ENCODE results near the gene LINC01488.

Gene LINC01488

GRCh38 chr11:69467646-69468045, 13.8 kb upstream of the LINC01488 start:
- H3K27me3 ChIP-seq (ENCODE audit: control insufficient read depth in 1 of 2, insufficient read depth in 2 of 2, low read length in 2 of 2) = no peaks in the 10 kb centered on the region
- H3K27ac ChIP-seq (ENCODE audit: low read depth, low read length) = no peak overlapping the region
- no peaks in the 10 kb centered on the region for H3K36me3 ChIP-seq (ENCODE audit: insufficient read depth, low read length)
- H3K9me3 ChIP-seq (ENCODE audit: low read length) = no peaks in the 10 kb centered on the region
- H3K4me1 ChIP-seq (ENCODE audit: insufficient read depth, low read length) = peaks cover 8% of the 10 kb centered on the region
- H3K4me3 ChIP-seq (ENCODE audit: low read depth in 1 of 2, low read length in 2 of 2) = no peak overlapping the region
- H3K9ac ChIP-seq (ENCODE audit: low read length) = no peak overlapping the region

- no peak overlapping the region for H3K4me3 ChIP-seq (ENCODE audit: low read depth in 1 of 2, low read length in 2 of 2)
- H3K27me3 ChIP-seq (ENCODE audit: control insufficient read depth in 1 of 2, insufficient read depth in 2 of 2, low read length in 2 of 2) = no peaks in the 10 kb centered on the region
- H3K9me3 ChIP-seq (ENCODE audit: low read length) = peaks cover under 1% of the 10 kb centered on the region
- no peak overlapping the region for H3K9ac ChIP-seq (ENCODE audit: low read length)
- H3K27ac ChIP-seq (ENCODE audit: low read depth, low read length) = no peak overlapping the region
- peaks cover 3% of the 10 kb centered on the region for H3K4me1 ChIP-seq (ENCODE audit: insufficient read depth, low read length)
- no peaks in the 10 kb centered on the region for H3K36me3 ChIP-seq (ENCODE audit: insufficient read depth, low read length)
Measured at GRCh38 chr11:69468221-69468620, 13.2 kb upstream of the LINC01488 start.

GRCh38 chr11:69468911-69469885, 12.3 kb upstream of the LINC01488 start:
- no peak overlapping the region for H3K4me3 ChIP-seq (ENCODE audit: low read depth in 1 of 2, low read length in 2 of 2)

GRCh38 chr11:69470301-69470700, 11.2 kb upstream of the LINC01488 start:
- H3K27me3 ChIP-seq (ENCODE audit: control insufficient read depth in 1 of 2, insufficient read depth in 2 of 2, low read length in 2 of 2) = no peaks in the 10 kb centered on the region
- no peak overlapping the region for H3K27ac ChIP-seq (ENCODE audit: low read depth, low read length)
- H3K4me3 ChIP-seq (ENCODE audit: low read depth in 1 of 2, low read length in 2 of 2) = no peak overlapping the region
- H3K4me1 ChIP-seq (ENCODE audit: insufficient read depth, low read length) = no peaks in the 10 kb centered on the region
- peaks cover 7% of the 10 kb centered on the region for H3K9me3 ChIP-seq (ENCODE audit: low read length)
- H3K36me3 ChIP-seq (ENCODE audit: insufficient read depth, low read length) = no peaks in the 10 kb centered on the region
- H3K9ac ChIP-seq (ENCODE audit: low read length) = no peak overlapping the region

More at GRCh38 chr11:69468911-69469885, 12.3 kb upstream of the LINC01488 start:
- Histone ChIP-seq H3K36me3 (ENCODE audit: insufficient read depth, low read length) (no peaks in the 10 kb centered on the region), H3K27ac (ENCODE audit: low read depth, low read length) (no peak overlapping the region), H3K27me3 (ENCODE audit: control insufficient read depth in 1 of 2, insufficient read depth in 2 of 2, low read length in 2 of 2) (no peaks in the 10 kb centered on the region), H3K9me3 (ENCODE audit: low read length) (peaks cover 7% of the 10 kb centered on the region), H3K9ac (ENCODE audit: low read length) (no peak overlapping the region), H3K4me1 (ENCODE audit: insufficient read depth, low read length) (no peaks in the 10 kb centered on the region)

- no peak overlapping the region for H3K27ac ChIP-seq (ENCODE audit: low read depth, low read length)
- no peak overlapping the region for H3K4me3 ChIP-seq (ENCODE audit: low read depth in 1 of 2, low read length in 2 of 2)
- no peaks in the 10 kb centered on the region for H3K36me3 ChIP-seq (ENCODE audit: insufficient read depth, low read length)
- H3K9ac ChIP-seq (ENCODE audit: low read length) = no peak overlapping the region
- no peaks in the 10 kb centered on the region for H3K27me3 ChIP-seq (ENCODE audit: control insufficient read depth in 1 of 2, insufficient read depth in 2 of 2, low read length in 2 of 2)
- H3K4me1 ChIP-seq (ENCODE audit: insufficient read depth, low read length) = no peaks in the 10 kb centered on the region
- peaks cover 7% of the 10 kb centered on the region for H3K9me3 ChIP-seq (ENCODE audit: low read length)
Measured at GRCh38 chr11:69470793-69471728, 10.4 kb upstream of the LINC01488 start.

GRCh38 chr11:69471729-69472540, 9.5 kb upstream of the LINC01488 start:
- Histone ChIP-seq H3K4me3 (ENCODE audit: low read depth in 1 of 2, low read length in 2 of 2) (no peak overlapping the region), H3K27ac (ENCODE audit: low read depth, low read length) (no peak overlapping the region), H3K4me1 (ENCODE audit: insufficient read depth, low read length) (no peaks in the 10 kb centered on the region), H3K36me3 (ENCODE audit: insufficient read depth, low read length) (no peaks in the 10 kb centered on the region), H3K9me3 (ENCODE audit: low read length) (peaks cover 7% of the 10 kb centered on the region), H3K27me3 (ENCODE audit: control insufficient read depth in 1 of 2, insufficient read depth in 2 of 2, low read length in 2 of 2) (no peaks in the 10 kb centered on the region), H3K9ac (ENCODE audit: low read length) (no peak overlapping the region)

GRCh38 chr11:69472541-69473275, 8.8 kb upstream of the LINC01488 start:
- Histone ChIP-seq H3K9me3 (ENCODE audit: low read length) (peaks cover 7% of the 10 kb centered on the region), H3K36me3 (ENCODE audit: insufficient read depth, low read length) (no peaks in the 10 kb centered on the region), H3K4me3 (ENCODE audit: low read depth in 1 of 2, low read length in 2 of 2) (no peak overlapping the region), H3K27ac (ENCODE audit: low read depth, low read length) (no peak overlapping the region), H3K9ac (ENCODE audit: low read length) (no peak overlapping the region), H3K27me3 (ENCODE audit: control insufficient read depth in 1 of 2, insufficient read depth in 2 of 2, low read length in 2 of 2) (no peaks in the 10 kb centered on the region), H3K4me1 (ENCODE audit: insufficient read depth, low read length) (no peaks in the 10 kb centered on the region)

GRCh38 chr11:69473276-69473845, 8.1 kb upstream of the LINC01488 start:
- Histone ChIP-seq H3K9me3 (ENCODE audit: low read length) (peaks cover 7% of the 10 kb centered on the region), H3K4me3 (ENCODE audit: low read depth in 1 of 2, low read length in 2 of 2) (no peak overlapping the region), H3K27me3 (ENCODE audit: control insufficient read depth in 1 of 2, insufficient read depth in 2 of 2, low read length in 2 of 2) (no peaks in the 10 kb centered on the region), H3K36me3 (ENCODE audit: insufficient read depth, low read length) (no peaks in the 10 kb centered on the region), H3K4me1 (ENCODE audit: insufficient read depth, low read length) (no peaks in the 10 kb centered on the region), H3K27ac (ENCODE audit: low read depth, low read length) (no peak overlapping the region), H3K9ac (ENCODE audit: low read length) (no peak overlapping the region)

GRCh38 chr11:69474736-69475135, 6.7 kb upstream of the LINC01488 start:
- no peaks in the 10 kb centered on the region for H3K27me3 ChIP-seq (ENCODE audit: control insufficient read depth in 1 of 2, insufficient read depth in 2 of 2, low read length in 2 of 2)
- peaks cover 7% of the 10 kb centered on the region for H3K9me3 ChIP-seq (ENCODE audit: low read length)

GRCh38 chr11:69475141-69475865, 6.2 kb upstream of the LINC01488 start:
- no peak overlapping the region for H3K4me3 ChIP-seq (ENCODE audit: low read depth in 1 of 2, low read length in 2 of 2)
- H3K9ac ChIP-seq (ENCODE audit: low read length) = no peak overlapping the region
- no peaks in the 10 kb centered on the region for H3K4me1 ChIP-seq (ENCODE audit: insufficient read depth, low read length)
- no peak overlapping the region for H3K27ac ChIP-seq (ENCODE audit: low read depth, low read length)
- no peaks in the 10 kb centered on the region for H3K27me3 ChIP-seq (ENCODE audit: control insufficient read depth in 1 of 2, insufficient read depth in 2 of 2, low read length in 2 of 2)
- H3K36me3 ChIP-seq (ENCODE audit: insufficient read depth, low read length) = no peaks in the 10 kb centered on the region
- peaks cover 7% of the 10 kb centered on the region for H3K9me3 ChIP-seq (ENCODE audit: low read length)

More at GRCh38 chr11:69474736-69475135, 6.7 kb upstream of the LINC01488 start:
- Histone ChIP-seq H3K9ac (ENCODE audit: low read length) (no peak overlapping the region), H3K4me3 (ENCODE audit: low read depth in 1 of 2, low read length in 2 of 2) (no peak overlapping the region), H3K4me1 (ENCODE audit: insufficient read depth, low read length) (no peaks in the 10 kb centered on the region), H3K27ac (ENCODE audit: low read depth, low read length) (no peak overlapping the region), H3K36me3 (ENCODE audit: insufficient read depth, low read length) (no peaks in the 10 kb centered on the region)
